ENCODE data around the gene TVP23A.

TVP23A gene

GRCh38 chr16:10822702-10823101, 4.1 kb upstream of the TVP23A start (continued):
- TF ChIP-seq PRDM4 (tag by site-specific recombination; IDR thresholded peaks at IDR 0.05) (no peak), ZNF449 (tag by site-specific recombination; IDR thresholded peaks at IDR 0.05) (no peak), ZNF24 (tag by site-specific recombination; IDR thresholded peaks at IDR 0.05) (no peak), HIC1 (tag by site-specific recombination; IDR thresholded peaks at IDR 0.05) (no peak), OSR2 (tag by site-specific recombination; IDR thresholded peaks at IDR 0.05) (no peak), ZNF26 (tag by site-specific recombination; IDR thresholded peaks at IDR 0.05) (no peak), ZNF280D (tag by site-specific recombination; IDR thresholded peaks at IDR 0.05) (no peak), ZNF292 (tag by site-specific recombination; IDR thresholded peaks at IDR 0.05; ENCODE audit: borderline replicate concordance, low read depth) (no peak), IKZF3 (tag by site-specific recombination; IDR thresholded peaks at IDR 0.05) (no peak)

GRCh38 chr16:10820546-10820945, 2.0 kb upstream of the TVP23A start:
- no peak for TF ChIP-seq ZNF148 (tag by site-specific recombination; IDR thresholded peaks at IDR 0.05; ENCODE audit: borderline replicate concordance)
- TF ChIP-seq ZNF366 (tag by site-specific recombination; conservative IDR thresholded peaks at IDR 0.05) = peak; percentile 39; the same call in 1 of the 2 replicates
- Histone ChIP-seq H3K36me3 (ENCODE audit: control insufficient read depth in 2 of 2, insufficient read depth in 1 of 2, low read length in 2 of 2) (no peaks in the 10 kb centered on the region), H3K4me1 (ENCODE audit: control insufficient read depth, insufficient read depth, low read length) (no peaks in the 10 kb centered on the region), H3K27ac (ENCODE audit: extremely low read depth, low read depth, low read length) (no peak overlapping the region), H3K9me3 (ENCODE audit: control insufficient read depth, insufficient read depth, low read depth, low read length) (no peaks in the 10 kb centered on the region), H3K4me3 (ENCODE audit: low read depth, low read length) (no peak overlapping the region)
- CTCF ChIA-PET = interaction anchor here (0.7 to 1.1 kb wide), 2 partner anchors 98 to 106 kb away, joined by 3 to 4 read pairs; no protein-coding TSS in a partner anchor
- POLR2A ChIA-PET = no interaction called here

All from HEK293 (cell line).